M059J (cell line): ENCODE measurements around the gene KIF1A. TPM values are rescaled to one million over a fixed set of nuclear protein-coding genes. Genes with fewer than 3 reads are reported as not detected.
"Not testable (repeated sequence)": the region's sequence is repeated elsewhere in the genome, so short reads cannot be mapped to it uniquely, and the experiment has no call there.

Experiments
- DNase-seq: peaks from one replicate; pipeline ENCODE4 v3.0.0-alpha.2; 2012; ENCODE audit warnings: low read depth
- total RNA-seq: library from RNA; depleted of rRNA; stranded (reverse); fragments of >200 nt; shearing (Covaris generic); gene quantifications from 2 replicates; pipeline ENCODE4 v1.2.3, GENCODE V29; 2014

The KIF1A gene
- total RNA-seq, 1 experiment from 2014 or later = not detected

DNA sequence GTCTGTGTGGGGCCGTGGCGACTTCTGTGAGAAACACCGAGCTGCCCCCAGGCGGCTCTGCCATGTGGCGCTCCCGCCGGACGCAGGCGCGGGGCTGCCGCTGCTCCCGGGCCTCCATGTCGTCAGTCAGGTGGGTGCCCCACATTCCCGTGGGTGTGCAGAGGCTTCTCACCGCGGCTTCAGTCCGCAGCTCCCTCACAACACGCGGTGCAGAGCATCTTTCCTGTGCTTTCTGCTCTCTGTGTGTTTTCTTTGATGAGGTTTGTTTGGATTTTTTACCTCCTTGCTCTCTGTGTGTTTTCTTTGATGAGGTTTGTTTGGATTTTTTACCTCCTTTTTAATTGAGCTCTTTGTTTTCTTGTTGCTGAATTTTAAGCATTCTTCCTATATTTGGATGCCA, 115.4 kb downstream of the KIF1A start:
- no peak for DNase-seq

DNA sequence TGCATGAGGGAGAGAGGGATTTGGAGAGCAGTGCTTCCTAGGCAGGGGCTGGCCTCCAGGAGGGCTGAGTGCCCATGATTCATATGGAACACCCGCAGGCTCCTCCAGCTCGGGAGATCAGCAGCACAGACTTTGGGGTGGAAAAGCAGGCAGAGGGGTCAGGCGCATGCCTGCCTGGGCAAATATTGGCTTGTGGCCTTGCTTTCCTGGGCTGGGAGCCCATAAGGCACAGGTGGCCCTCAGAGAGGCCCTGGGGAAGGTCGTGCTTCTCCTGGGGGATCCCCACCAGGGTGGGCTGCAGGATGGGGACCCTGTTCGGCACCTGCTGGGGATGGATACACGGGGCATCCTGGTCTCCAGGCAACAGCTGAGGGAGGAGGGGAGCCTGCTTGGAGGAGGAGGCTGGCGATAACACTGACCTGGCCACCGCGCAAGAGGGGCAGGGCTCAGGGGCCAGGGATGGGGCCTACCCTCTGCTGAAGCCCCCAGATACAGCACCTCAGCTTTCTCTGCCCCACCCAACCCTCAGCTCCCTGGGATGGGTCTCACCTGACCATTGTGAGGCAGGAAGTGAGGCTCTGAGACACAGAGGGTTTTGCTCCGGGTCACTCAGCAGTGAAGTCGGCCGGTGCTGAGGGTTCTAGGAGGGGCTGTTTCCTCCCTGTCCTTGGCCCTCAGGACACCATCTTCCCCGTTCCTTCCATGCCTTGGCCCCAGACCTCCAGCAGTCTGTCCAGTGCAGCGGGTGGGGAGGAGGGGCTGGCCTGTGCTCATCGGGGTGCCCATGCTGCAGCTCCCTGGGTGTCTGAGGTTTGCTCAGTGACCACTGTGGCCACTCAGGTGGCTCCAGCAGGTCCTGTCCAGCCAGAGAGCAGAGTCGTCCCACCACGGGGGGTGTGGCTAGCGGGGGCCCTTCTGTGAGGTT, 116.3 kb downstream of the KIF1A start:
- DNase-seq = no peak

DNA sequence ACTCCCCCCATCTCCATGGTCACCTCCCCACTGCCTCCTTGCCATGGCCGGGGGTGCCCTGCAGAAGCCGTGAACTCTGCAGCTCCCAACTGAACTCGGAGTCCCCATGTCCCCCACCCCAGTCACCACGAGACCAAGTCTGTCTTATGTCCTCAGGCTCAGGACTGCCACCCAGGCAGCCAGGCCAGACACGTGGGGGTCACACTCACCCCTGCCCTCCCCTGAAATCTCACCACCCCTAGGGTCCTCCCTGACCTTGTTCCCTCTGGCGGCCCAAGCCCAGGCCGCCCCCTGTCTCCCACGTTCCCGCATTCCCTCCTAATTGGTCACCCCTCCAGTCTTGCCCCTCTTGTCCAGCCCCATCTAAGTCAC, 117.4 kb downstream of the KIF1A start:
- DNase-seq = no peak

DNA sequence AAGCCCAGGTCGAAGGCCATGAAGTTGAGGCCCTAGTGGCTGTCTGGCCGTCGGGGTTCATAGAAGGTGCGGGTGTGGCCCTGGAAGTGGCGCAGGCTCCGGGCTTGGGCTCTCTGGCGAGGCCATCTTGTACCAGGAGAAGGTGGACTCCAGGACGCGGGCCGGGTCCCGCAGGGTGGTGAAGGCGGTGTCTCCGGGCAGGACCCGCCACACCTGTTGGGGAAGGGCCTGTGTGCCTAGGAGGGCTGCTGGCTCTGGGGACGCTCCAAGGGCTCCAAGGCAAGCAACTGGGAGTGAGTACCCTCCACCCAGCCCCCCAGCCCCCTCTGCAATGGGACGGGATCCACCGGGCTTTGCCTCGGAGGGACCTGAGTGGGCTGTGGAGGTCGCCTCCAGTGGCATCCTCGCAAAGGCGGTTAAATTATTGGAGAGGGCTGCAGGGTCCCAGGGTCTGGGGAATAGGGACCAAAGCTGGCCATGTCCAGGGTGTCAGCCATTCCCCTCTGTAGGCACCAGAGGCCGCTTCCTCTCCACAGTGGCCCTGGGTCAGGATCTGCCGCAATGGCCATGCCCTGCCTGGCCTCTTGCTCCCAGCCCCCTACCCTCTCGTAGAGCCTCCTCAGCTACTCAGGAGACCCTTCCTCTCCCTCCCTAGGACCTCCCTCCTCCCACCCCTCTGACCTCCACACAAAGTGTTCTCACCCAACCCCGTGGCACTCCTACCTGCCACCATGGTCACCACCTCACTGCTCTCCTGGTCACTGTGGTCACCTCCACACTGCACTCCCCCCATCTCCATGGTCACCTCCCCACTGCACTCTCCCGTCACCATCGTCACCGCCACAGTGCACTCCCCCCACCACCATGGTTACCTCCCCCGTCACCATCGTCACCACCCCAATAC, 118.0 kb downstream of the KIF1A start:
- DNase-seq = no peak

DNA sequence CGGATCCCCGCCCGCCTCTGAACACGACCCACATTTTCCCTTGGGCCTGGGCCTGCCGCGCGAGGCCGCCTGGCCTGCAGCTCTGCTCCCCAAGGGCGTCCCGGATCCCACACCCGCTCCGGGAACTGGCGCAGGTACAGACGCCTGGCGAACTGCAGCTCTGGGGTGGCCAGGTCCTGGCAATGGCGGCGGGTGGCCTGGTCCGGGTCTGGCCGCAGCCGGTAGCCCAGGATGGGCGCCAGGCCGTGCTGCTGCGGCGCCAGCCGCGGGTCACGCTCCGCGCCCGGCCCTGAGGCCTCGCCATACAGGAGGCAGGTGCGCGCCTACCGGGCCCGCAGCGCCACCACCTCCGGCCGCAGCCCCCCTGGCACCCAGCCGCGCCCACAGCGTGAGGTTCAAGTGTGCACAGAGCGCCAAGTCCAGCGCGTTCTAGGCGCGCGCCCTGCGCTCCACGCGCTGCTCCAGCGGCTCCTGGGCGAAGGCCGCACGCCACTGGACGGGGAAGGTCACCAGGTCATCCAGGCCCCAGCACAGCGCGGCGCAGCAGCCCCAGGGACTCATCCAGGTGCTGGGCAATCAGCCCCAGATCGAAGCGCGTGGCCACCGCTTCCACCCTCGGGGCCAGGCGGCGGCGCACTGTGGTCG, 118.8 kb downstream of the KIF1A start:
- no peak for DNase-seq

DNA sequence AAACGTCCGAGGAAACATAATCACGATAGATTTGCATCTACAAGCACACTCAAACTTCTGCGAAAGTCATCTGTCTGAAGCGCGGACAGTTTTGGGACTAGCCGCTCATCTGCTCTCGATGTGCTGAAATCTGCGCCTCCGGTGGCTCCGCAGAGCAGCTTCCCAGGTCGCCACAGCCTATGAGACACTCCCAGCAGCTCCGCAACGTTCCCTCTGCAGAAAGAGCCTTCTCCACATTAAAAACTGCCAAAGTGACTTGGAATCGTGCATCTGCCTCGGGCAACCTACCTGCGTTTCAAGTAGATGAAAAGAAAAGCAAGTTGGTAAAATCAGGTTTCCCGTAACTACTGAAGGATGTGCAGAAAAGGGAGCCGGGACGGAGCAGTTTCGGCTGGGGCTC, 119.4 kb downstream of the KIF1A start:
- not testable (repeated sequence) for DNase-seq

DNA sequence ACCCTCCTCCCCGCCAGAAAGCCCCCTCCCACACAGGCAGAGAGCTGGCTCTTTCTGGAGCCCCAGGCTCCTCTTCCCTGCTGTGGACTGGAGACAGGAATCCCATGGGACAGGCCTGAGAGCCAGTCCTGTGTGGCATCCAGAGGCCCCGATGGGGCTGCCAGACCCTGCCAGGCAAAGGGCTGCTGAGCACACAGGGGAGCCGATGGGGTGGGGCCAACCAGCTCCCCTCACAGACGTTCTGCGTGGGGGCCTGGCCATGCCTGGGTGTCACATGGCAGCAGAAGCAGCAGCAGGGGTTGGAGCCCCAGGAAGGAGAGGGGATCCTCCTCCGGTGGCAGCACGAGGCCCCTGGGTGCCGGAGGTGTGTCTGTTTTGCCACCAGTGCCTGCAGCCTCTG, 120.2 kb downstream of the KIF1A start:
- not testable (repeated sequence) for DNase-seq

DNA sequence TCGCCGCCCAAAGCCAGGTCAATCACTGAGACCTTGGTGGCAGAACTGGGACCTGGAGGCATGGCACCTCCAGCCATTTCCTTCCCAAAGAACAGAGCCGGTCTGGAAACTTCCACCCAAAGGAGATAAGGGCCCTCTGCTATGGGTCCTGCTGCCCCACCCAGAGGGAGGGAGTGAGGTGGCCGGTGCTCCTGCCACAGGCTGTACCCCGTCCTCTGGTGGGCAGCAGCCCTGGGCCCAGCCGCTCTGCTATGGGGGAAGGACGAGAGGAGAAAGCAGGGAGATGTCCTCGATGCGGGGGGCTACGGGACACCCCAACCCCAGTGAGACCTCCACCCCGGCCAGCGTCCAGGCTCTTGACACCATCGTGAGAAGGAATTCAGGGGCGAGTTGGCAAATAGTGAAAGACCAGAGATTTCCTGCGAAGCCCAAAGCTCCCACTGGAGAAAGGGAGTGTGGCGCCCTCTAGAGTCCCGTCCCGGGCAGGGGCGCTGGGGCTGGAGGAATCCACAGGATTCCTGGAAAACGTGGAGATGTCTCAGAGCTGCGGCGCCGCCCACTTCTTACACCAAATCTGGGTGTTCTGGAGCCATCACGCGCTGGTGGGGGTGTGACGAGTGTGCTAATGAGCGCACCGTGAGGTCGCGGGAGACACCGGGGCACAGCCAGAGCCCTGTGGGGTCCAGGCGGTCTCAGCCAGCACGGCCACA, 121.0 kb downstream of the KIF1A start:
- DNase-seq = not testable (repeated sequence)

DNA sequence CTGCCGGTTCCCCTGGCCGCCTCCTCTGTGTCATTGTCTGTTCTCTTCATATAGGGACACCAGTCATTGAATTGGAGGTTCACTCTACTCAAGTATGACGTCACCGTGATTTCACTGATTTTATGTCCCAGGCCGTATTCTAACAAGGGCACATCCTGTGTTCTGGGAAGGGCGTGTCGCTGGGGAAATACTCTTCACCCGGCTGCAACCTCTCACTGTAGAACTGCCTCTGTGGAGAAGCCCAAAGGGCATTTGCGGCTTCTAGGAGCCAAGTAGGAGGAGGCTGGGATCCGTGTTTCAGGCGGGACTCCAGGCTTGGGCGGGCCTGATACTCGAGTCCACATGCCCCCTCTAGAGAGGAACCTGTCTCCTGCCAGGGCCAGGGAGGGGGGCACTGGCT, 123.5 kb downstream of the KIF1A start:
- not testable (repeated sequence) for DNase-seq

DNA sequence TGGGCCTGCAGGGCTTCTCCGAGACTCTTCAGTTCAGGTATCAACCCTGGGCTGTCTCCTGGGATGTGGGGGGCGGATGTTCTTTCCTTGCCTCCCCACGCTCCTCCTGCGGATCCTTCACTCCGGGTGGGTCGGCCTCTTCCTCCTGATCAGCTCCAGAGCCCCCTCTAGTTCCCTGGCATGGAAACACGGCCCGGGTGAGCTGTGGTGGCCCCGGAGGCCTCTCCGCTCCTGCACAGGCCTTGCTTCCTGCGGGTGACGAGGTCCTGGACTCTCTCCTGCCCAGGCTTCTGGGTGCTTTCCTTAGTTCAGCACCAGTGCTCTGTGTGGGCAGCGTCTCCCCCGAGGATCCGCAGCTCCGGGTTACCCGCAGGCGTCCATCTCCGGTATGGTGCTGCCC, 124.4 kb downstream of the KIF1A start:
- DNase-seq = not testable (repeated sequence)

DNA sequence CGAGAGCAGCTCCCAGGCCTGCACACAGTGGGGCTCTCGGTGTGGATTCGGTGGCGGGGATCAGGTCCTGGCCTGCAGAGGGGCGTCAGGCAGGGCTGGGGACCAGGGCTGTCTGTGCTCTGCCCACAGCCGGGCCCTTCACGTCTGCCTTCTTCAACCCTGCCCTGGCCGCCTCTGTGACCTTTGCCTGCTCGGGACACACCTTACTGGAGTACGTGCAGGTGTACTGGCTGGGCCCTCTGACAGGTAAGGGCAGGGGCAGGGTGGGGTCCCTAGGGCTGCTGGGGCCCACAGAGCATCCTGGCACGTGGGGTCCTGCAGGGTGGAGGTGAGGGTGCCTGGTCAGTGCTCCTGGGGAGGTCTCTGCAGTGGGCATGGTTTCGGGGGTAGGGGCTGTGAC, 125.7 kb downstream of the KIF1A start:
- DNase-seq = not testable (repeated sequence)

DNA sequence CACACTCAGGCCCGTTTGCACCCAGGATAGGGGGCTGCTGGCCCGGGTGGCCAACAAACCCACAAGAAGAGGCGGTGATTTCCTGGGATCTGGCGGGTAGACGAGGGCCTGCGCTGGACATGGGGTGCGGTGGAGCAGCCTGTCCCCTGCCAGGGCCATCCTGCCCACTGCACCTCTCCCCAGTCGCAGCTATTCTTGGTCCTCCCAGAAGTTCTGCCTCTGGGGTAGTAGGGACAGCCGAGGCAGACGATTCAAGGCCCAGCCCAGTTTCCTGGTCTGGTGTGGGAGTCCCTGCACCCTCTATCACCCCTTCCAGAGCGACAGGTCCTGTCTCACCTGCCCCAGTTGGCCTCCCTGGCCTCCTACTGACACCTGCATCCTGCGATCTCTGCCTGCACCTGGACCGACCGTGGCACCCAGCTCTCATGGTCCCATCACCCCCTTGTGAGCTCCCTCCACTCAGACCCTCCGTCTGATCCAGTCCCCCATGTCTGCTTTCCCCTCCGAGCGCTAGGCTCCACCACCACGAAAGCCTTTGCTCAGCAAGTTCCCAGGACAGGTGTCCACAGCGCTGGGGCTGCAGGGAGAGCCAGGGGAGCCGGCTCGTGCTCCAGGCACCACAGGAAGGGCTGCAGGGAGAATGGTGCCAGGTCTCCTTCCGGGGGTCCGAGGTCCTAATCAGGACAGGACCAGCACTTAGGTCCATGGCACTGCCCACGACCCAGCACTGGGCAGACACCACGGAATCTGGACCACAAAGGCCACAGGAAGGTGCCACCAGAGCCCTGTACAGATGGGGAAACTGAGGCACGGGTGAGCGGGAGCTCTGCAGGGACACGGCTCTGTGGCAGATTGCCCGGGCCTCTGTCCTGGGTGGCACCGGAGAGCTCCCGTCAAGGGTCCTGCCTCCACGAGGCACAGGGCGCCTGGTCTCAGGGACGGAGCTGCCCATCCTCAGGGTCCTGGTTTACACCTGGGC, 127.1 kb downstream of the KIF1A start:
- DNase-seq = not testable (repeated sequence)

DNA sequence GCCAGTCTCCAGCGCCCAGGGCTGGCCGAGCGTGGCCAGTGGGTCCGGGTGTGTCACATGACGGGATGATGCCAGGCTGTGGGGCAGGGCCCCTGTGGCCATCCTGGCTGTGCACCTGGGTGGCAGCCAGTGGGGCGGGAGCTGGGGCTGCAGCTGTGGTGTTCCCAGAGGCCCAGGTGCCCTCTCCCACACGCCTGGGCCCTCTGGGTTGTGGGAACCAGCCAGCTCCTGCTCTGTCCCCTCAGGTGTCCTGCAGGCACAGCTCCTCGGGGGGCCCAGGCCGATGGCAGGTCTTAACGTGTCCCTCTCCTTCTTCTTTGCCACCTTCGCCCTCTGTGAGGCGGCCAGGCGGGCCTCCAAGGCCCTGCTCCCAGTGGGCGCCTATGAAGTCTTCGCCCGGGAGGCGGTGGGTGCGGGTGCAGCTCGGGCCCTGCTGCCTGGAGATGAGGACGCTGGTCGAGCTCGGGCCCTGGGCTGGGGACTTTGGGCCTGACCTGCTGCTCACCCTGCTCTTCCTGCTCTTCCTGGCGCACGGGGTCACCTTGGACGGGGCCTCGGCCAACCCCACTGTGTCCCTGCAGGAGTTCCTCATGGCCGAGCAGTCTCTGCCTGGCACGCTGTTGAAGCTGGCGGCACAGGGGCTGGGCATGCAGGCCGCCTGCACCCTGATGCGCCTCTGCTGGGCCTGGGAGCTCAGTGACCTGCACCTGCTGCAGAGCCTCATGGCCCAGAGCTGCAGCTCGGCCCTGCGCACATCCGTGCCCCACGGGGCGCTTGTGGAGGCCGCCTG, 128.2 kb downstream of the KIF1A start, which contains the start of gene AQP12A:
Gene AQP12A (plus strand): TSS at position 236 of the 790 bp plus-strand sequence. CDS start 48 bp downstream, at position 284.
- DNase-seq = not testable (repeated sequence)

DNA sequence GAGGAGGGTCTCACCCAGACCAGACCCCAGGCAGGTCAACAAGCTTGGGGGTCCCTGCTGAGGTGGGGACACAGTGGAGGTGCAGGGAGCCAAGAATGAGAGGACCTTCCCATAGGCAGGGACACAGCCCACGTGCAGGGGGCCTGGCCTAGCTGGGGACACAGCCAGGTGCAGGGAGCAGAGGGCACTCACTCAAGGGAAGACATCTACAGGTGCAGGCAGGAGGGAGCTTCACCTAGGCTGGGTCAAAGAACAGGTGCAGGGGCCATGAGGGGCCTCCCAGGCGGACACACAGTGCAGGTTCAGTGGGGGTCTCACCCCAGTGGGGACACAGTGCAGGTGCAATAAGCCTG, 129.0 kb downstream of the KIF1A start:
- not testable (repeated sequence) for DNase-seq

DNA sequence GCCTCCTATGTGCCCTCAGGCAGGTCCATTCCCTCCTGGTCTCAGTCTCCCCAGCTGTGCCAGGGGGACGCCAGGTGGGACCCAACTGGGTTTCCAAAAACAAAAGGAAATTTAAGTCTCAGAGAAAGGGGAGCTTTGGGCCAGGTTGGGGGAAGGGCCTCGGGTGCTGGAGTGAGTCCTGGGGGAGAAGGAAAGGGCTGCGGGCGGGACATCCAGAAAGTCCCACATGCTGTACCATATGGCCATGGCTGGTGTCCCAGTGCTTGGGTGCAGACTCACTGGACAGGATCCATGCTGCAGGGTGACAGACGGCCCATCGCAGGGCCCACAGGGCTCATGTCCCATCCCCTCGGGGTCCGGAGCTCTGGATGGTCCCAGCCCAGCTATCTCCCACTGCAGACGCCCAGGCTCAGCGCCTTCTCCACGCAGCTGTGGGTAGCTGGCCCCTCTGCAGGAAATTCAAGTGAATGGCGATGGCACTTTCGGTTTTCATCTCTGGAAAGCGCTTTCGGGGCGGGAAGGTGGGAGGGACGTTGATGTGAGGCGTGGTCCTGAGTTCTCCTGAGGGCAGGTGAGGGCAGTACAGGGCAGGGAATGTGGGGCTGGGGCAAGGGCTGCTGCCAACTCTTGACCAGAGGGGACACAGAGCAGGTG, 129.5 kb downstream of the KIF1A start:
- not testable (repeated sequence) for DNase-seq

DNA sequence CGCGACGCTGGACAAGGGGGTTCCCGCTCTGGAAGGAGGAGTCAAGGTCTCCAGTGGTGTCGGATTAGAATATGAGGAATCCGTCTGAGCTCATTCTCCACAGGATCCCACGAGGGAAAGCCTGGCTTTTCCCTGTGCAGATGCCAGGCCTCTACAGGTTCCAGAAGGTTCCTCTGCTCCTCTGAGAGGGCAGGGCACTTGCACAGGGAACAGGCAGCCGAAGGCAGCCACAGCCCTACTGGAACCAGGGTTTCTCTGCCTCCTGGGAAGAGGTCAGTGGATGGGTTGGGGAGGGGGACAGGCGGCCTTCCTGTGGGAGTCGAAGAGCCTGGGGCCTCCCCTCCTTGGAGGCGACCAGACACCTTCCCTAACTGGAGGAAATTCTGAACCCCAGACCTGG, 130.0 kb downstream of the KIF1A start:
- DNase-seq = no peak

DNA sequence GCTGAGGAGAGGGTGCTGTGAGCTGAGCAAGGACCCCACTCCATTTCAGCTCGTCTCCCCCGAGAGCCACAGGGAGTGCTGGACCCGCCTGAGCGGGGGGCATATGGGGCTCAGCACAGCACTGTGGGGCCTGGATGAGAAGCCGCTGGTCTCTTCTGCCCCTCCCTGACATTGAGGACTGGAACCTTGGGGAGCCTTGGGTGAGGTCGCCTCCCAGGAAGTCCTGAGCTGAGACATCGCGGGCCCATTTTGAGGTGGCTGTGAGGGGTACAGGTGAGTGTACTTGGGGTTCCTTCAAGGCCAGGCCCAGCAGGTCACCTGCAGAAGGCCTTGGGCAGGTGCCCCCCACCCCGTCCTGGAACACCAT, 131.5 kb downstream of the KIF1A start:
- DNase-seq = no peak

DNA sequence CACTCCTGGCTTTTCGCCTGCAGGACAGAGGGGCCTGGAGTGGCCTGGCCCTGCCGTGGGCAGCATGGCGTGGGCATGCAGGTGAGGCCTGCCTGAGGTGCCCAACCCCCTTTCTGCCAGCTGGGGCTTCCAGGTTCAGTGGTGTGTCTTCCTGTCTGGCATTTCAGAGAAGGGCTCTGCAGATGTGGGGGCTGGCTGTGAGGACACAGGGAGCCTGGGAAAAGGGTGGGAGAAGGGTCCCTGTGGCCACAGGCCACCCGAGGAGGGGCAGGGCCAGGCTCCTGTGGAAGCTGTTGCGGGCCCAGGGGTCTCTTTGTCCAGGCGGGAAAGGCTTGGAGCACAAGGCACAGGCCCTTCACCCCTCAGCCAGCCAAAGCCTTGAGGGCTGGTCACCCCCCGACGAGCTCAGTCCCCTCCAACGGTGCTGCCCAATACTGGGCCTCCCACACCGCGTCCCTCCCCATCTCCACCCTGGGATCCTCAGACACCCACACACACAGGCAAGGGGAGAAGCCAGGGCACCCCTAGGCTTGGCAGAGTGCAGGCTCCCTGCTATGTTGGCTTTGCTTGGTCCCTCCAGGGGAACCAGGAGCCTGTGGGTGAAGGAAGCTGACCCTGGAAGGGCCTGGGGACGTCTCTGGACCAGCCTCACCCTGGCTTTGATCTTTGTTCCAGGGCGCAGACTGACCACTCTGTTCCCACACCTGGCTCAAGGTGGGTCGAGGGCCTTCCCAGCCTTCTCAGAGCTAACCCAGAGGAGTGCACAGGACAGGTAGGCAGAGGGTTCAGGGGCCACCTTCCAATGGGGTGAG, 132.1 kb downstream of the KIF1A start:
- no peak for DNase-seq
